ENCODE measurements around the gene PNPLA5.

Gene PNPLA5

DNA sequence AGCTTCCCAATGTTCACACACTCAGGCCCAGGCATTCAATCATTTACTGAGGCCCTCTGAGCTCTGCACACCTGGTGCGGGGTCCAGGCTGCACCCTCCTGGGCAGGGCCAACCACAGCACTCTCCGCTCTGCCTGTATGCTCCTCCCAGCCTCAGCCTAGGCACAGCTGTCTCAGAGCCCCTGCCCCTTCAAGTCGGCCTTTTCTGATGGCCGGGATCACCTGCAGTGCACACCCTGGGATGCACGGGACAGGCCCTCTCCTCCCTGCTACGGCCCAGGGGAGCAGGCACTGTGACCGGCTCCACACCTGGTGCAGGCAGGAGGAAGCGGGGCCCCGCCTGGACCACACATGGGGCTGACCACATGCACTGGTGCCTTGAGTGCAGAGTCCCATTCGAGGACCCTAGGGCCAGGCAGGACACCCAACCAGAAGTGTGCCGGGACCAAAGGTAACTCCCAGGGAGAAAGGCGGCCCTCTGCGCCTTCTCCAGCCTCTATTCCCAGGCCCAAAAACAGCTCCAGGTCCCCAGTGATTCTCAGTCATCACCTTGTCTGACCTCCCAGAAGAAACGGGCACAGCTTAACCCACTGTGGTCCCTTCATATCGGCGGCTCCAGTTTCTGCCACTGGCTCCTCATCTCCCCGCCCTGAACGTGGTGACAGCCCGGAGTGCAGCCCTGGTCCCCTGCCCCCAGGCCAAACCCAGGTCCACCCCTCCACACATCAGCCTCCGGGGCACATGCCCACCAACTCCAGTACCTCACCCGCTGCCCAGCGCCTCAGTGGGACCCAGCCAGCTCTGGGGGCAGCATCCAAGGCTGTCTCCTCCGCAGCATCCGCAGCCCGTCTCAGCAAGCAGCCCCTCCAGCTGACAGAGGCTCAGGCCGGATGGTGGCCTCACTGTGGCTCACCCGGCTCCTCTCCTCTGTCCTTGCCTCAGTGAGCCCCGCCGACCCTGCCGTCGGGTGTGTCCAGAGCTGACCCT lies 47.0 kb downstream of the PNPLA5 start:
- Histone ChIP-seq H3K36me3 (ENCODE audit: control insufficient read depth, insufficient read depth, low read length) (no peaks in the 10 kb centered on the region), H3K9ac (no peak overlapping the region), H3K4me1 (no peaks in the 10 kb centered on the region), H3K9me3 (ENCODE audit: control insufficient read depth, low read length) (no peaks in the 10 kb centered on the region), H3K79me2 (no peaks in the 10 kb centered on the region), H3K4me2 (ENCODE audit: low read length) (no peak overlapping the region), H3K27ac (no peak overlapping the region), H2AFZ (no peak overlapping the region), H3K4me3 (ENCODE audit: low read depth, low read length) (no peak overlapping the region), H3K27me3 (ENCODE audit: control insufficient read depth, insufficient read depth, low read length) (no peaks in the 10 kb centered on the region)
- TF ChIP-seq, protein P1, sequence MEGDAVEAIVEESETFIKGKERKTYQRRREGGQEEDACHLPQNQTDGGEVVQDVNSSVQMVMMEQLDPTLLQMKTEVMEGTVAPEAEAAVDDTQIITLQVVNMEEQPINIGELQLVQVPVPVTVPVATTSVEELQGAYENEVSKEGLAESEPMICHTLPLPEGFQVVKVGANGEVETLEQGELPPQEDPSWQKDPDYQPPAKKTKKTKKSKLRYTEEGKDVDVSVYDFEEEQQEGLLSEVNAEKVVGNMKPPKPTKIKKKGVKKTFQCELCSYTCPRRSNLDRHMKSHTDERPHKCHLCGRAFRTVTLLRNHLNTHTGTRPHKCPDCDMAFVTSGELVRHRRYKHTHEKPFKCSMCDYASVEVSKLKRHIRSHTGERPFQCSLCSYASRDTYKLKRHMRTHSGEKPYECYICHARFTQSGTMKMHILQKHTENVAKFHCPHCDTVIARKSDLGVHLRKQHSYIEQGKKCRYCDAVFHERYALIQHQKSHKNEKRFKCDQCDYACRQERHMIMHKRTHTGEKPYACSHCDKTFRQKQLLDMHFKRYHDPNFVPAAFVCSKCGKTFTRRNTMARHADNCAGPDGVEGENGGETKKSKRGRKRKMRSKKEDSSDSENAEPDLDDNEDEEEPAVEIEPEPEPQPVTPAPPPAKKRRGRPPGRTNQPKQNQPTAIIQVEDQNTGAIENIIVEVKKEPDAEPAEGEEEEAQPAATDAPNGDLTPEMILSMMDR (IDR thresholded peaks at IDR 0.05): no peak

GRCh38 chr22:43843783-43844530 lies 47.9 kb downstream of the PNPLA5 start:
- TF ChIP-seq, protein P1 (IDR thresholded peaks at IDR 0.05): no peak
- H3K27ac ChIP-seq: no peak overlapping the region
- no peaks in the 10 kb centered on the region for H3K27me3 ChIP-seq (ENCODE audit: control insufficient read depth, insufficient read depth, low read length)

GRCh38 chr22:43841742-43842141 lies 50.1 kb downstream of the PNPLA5 start:
- Histone ChIP-seq H3K27me3 (ENCODE audit: control insufficient read depth, insufficient read depth, low read length) (no peaks in the 10 kb centered on the region), H3K4me1 (no peaks in the 10 kb centered on the region), H3K36me3 (ENCODE audit: control insufficient read depth, insufficient read depth, low read length) (no peaks in the 10 kb centered on the region), H3K9ac (no peak overlapping the region), H3K4me3 (ENCODE audit: low read depth, low read length) (no peak overlapping the region), H3K27ac (no peak overlapping the region), H2AFZ (no peak overlapping the region), H3K4me2 (ENCODE audit: low read length) (no peak overlapping the region), H3K79me2 (no peaks in the 10 kb centered on the region), H3K9me3 (ENCODE audit: control insufficient read depth, low read length) (no peaks in the 10 kb centered on the region)
- TF ChIP-seq, protein P1 (IDR thresholded peaks at IDR 0.05): no peak

More at GRCh38 chr22:43843783-43844530, 47.9 kb downstream of the PNPLA5 start:
- Histone ChIP-seq H2AFZ (no peak overlapping the region), H3K79me2 (no peaks in the 10 kb centered on the region), H3K9me3 (ENCODE audit: control insufficient read depth, low read length) (no peaks in the 10 kb centered on the region), H3K36me3 (ENCODE audit: control insufficient read depth, insufficient read depth, low read length) (no peaks in the 10 kb centered on the region), H3K9ac (no peak overlapping the region), H3K4me3 (ENCODE audit: low read depth, low read length) (no peak overlapping the region), H3K4me2 (ENCODE audit: low read length) (no peak overlapping the region), H3K4me1 (no peaks in the 10 kb centered on the region)

GRCh38 chr22:43840851-43841250 lies 51.0 kb downstream of the PNPLA5 start:
- no peak overlapping the region for H3K9ac ChIP-seq
- H3K4me1 ChIP-seq: no peaks in the 10 kb centered on the region
- no peaks in the 10 kb centered on the region for H3K27me3 ChIP-seq (ENCODE audit: control insufficient read depth, insufficient read depth, low read length)
- no peak overlapping the region for H3K4me3 ChIP-seq (ENCODE audit: low read depth, low read length)
- no peak overlapping the region for H2AFZ ChIP-seq
- no peak overlapping the region for H3K27ac ChIP-seq
- no peaks in the 10 kb centered on the region for H3K36me3 ChIP-seq (ENCODE audit: control insufficient read depth, insufficient read depth, low read length)
- TF ChIP-seq, protein P1 (IDR thresholded peaks at IDR 0.05): no peak
- H3K79me2 ChIP-seq: no peaks in the 10 kb centered on the region
- H3K4me2 ChIP-seq (ENCODE audit: low read length): no peak overlapping the region
- H3K9me3 ChIP-seq (ENCODE audit: control insufficient read depth, low read length): no peaks in the 10 kb centered on the region

Measured in parathyroid adenoma (tissue), 2 donors.